Bone marrow (tissue), 2 donors: ENCODE data around the gene MACROH2A1.

Experiments used
- DNase-seq, 2 donors: peaks; one replicate each; lab custom pipeline; 2025; lab: John Stamatoyannopoulos, UW

The MACROH2A1 gene

DNA sequence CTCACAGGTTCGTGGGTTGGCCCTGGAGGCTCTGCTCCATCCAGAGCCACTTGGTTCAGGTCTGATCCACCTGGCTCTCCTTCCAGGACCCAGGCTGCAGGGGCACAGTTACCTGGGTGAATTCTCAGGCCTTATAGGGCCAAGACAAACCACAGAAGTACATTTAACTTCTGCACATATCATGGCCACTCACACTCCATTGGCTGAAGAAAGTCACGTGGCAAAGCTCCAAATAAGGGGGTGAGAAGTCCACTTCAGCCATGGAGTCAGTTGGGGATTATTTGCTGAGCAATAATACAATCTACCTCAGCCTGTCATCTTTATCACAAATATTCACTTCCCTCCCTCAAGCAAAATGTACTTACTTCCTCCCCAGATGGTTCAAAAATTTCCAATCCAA is 83.6 kb downstream of the MACROH2A1 start:
- no peak for DNase-seq

GRCh38 chr5:135313946-135314345 is 85.1 kb downstream of the MACROH2A1 start:
- no peak for DNase-seq

- no peak for DNase-seq
These were observed 85.6 kb downstream of the MACROH2A1 start for GRCh38 chr5:135313405-135313804.

GRCh38 chr5:135312255-135312935 is 86.6 kb downstream of the MACROH2A1 start:
- DNase-seq, result no peak

DNA sequence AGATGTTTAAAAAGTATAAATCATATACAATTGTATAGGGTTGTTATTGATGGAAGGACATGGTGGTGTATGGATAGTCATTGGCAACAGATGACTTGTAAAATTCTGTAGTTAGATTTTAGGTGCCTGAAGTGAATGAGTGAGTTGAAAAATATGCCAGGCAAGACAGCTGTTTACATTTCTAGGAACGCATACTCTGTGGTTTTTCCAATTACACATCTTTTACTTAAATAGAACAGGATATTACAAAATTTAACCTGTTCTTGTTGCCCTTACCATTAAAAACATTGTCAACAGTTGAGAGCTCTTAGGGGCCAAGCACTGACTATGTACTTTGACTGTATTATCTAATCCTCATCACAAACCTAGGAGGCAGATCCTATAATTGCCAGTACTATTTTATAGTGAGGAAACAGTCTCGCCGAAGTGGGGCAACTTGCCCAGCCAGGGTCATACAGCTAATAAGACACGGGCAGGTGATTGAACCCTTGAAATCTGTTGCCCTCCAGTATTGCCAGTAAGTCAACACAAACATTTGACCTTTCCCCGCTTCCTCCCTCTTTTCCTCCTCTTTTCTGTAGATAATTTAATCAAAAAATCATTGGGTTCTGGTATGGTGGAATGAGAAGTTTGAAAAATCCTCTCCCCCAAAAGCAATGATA is 88.6 kb downstream of the MACROH2A1 start:
- DNase-seq, result no peak

DNA sequence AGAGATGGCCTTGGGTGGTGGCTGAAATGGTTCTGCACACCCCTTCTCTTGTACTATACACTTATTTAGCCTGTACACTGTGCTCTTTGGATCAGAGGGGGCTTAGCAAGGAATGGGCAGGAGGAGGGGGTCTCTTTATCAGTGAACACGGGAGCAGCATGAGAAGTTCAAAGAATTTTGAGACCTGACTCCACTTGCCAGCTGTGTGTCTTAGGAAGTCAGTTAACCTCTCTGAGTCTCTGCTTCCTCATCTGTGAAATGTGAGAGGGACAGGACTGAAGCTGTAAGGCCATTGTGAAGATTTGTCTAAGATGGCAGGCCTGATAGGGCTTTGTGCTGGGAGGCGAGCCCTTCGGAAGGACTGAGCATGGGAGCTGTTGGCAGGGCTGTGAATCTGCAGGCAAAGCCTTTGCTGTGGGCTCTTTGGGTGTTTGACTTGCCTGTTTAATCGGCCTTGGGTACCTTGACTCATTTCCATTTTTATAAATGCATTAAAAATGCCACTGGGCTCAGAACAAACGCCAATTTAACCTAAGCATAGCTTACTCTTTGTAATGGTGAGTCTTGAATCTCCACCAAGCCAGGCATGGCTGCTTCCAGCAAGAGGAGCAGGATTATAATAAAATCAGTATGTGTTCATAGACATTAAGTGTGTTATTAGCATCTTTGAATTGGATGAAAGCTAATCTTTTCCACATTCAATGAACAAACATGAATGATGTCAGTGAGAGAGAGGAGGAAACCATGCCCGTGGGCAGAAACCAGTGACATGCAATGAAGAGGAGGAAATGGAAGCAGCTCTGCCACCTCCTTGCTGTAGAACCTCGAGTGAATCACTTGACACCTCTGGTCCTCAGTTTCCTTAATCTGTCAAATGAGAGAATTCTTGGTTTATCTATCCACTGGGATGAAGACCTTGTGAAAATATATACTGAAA is 89.4 kb downstream of the MACROH2A1 start:
- peak in 1 of 2 donors; percentile 46 for DNase-seq

DNA sequence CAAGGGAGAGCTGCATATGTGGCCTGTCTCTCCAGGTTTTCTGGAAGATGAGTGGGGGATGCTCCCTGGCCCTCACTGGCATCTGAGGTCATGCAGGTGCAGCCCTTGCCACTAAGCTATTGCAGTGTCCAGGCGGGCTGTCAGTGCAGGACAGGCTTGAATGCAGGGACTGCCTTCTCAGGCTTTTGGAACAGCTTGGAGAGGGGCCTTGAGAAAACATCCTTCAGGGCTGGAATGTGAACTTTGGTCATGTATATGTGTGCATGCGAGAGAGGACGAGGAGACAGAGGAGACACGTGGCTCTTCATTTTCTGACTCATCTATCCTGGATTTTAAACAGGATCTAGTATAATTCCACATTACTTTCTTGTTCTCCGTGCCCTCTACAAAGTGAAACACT is 90.3 kb downstream of the MACROH2A1 start:
- no peak for DNase-seq

GRCh38 chr5:135308245-135308644 is 90.8 kb downstream of the MACROH2A1 start:
- DNase-seq, result no peak

DNA sequence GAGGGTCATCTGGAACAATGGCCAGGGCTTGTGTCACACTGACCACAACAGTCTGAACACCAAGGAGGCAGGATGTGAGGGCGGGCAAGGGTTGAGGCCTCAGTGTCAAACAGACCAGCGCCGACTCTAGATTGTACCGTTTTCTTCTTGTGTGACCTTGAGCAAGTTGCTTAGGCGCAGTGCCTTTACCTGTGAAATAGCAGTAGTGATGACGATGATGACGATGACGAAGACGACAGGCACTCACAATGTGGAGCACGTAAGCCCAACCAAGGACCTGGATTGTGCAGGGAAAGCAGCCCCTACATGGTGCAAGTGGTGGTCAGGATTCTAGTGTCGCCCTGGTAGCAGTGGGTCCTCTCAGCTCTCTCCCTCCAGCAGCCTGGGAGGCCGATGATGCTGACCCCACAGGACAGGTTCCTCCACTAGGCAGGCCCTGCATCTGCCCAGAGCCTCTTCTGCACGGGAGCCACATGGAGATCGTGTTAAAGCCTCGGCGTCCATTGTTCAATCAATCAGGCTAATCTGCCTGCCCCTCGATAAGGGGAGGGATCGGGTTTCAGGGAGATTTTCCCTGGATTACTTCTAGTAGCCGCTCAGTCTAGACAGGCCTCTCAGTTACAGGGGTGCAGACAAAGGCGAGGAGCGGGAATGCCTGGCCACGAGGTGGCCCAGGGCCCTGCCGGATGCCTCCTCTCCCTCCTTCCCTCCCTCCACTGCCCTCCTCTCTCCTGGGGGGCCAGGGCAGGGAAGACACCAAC is 91.7 kb downstream of the MACROH2A1 start:
- DNase-seq, result no peak

DNA sequence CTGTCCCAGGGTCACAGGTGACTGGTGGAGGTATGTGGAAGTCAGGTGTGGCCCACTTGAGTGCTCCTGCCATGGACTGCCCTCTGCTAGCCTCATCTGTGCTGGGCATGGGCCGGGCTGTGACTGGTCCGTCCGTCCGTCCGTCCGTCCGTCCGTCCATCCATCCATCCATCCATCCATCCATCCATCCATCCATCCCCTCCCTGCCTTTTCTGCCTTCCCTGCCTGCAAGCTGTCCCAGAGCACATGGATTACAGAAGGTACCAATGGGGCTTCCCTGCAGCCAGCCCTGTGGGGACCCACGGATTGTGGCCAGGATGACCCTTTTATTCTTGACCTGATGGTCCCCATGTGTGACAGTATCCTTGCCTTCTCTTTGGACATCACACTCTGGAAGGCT is 92.5 kb downstream of the MACROH2A1 start:
- DNase-seq, result no peak

GRCh38 chr5:135304352-135305221 is 94.4 kb downstream of the MACROH2A1 start:
- no peak for DNase-seq

- no peak for DNase-seq
These were observed 95.4 kb downstream of the MACROH2A1 start for GRCh38 chr5:135303582-135304173.

- DNase-seq, result no peak
These were observed 101.9 kb downstream of the MACROH2A1 start for GRCh38 chr5:135296900-135297816.

DNA sequence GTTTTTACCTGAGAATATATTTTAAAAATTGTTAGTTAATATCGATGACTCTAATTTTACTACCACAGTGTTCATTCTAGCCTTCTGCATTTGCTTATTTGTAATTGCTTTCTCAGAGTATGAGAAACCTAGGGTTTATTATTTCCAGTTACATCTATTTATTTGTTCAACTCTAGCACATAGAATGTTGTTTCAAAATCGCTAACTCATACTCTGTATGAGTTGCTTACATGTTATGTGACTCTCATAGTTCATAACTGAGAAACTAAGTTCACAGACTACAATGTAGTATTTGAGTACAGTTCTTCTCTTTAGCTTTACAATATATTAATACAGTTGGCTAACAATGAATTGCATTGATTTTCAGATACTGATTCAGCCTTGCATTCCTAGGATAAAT is 103.2 kb downstream of the MACROH2A1 start:
- DNase-seq, result no peak

GRCh38 chr5:135294793-135295192 is 104.2 kb downstream of the MACROH2A1 start:
- DNase-seq, result no peak

- DNase-seq, result no peak
These were observed 109.4 kb downstream of the MACROH2A1 start for GRCh38 chr5:135289651-135290050.

- no peak for DNase-seq
These were observed 111.5 kb downstream of the MACROH2A1 start for GRCh38 chr5:135287551-135287950.
